ENCODE data around the gene IGFALS. TPM values are rescaled to one million over a fixed set of nuclear protein-coding genes. Genes with fewer than 3 reads are reported as not detected.

IGFALS gene
- total RNA-seq, 1 donor from 2014 or later = not detected

- H3K9me3 ChIP-seq = no peaks in the 10 kb centered on the region
- no peak overlapping the region for H3K4me3 ChIP-seq
- DNase-seq (ENCODE audit: extremely low spot score in 2 of 2) = no peak
- no peak overlapping the region for H3K27ac ChIP-seq
- H3K27me3 ChIP-seq = no peaks in the 10 kb centered on the region
- intact Hi-C loops (cut with DNase I) = no loop called here
- H3K36me3 ChIP-seq = peaks cover 0 to 58% of the 10 kb centered on the region in 2 donors
- no peaks in the 10 kb centered on the region for H3K4me1 ChIP-seq
- TF ChIP-seq POLR2AphosphoS5 (IDR thresholded peaks at IDR 0.05; ENCODE audit: insufficient read depth in 1 of 2, low read depth in 1 of 2) (no peak), CTCF (IDR thresholded peaks at IDR 0.05) (no peak), POLR2A (IDR thresholded peaks at IDR 0.05) (no peak)
Observed at GRCh38 chr16:1749152-1750117, 44.1 kb downstream of the IGFALS start.

- intact Hi-C loops (cut with DNase I) = no loop called here
- peaks cover 0 to 65% of the 10 kb centered on the region in 2 donors for H3K36me3 ChIP-seq
Observed at GRCh38 chr16:1747934-1748333, 45.6 kb downstream of the IGFALS start.

GRCh38 chr16:1746693-1747195 lies 46.8 kb downstream of the IGFALS start:
- intact Hi-C loops (cut with DNase I) = no loop called here
- Histone ChIP-seq H3K36me3 (peaks cover 0 to 57% of the 10 kb centered on the region in 2 donors), H3K4me3 (no peak overlapping the region), H3K9me3 (no peaks in the 10 kb centered on the region), H3K4me1 (no peaks in the 10 kb centered on the region), H3K27me3 (no peaks in the 10 kb centered on the region), H3K27ac (no peak overlapping the region)
- no peak for DNase-seq (ENCODE audit: extremely low spot score in 2 of 2)
- TF ChIP-seq POLR2AphosphoS5 (IDR thresholded peaks at IDR 0.05; ENCODE audit: insufficient read depth in 1 of 2, low read depth in 1 of 2) = no peak
- TF ChIP-seq CTCF (IDR thresholded peaks at IDR 0.05) = no peak
- TF ChIP-seq POLR2A (IDR thresholded peaks at IDR 0.05) = no peak

More at GRCh38 chr16:1747934-1748333, 45.6 kb downstream of the IGFALS start:
- no peaks in the 10 kb centered on the region for H3K27me3 ChIP-seq
- no peaks in the 10 kb centered on the region for H3K9me3 ChIP-seq
- no peak overlapping the region for H3K27ac ChIP-seq
- no peak for TF ChIP-seq POLR2A (IDR thresholded peaks at IDR 0.05)
- no peak for TF ChIP-seq POLR2AphosphoS5 (IDR thresholded peaks at IDR 0.05; ENCODE audit: insufficient read depth in 1 of 2, low read depth in 1 of 2)
- no peak for TF ChIP-seq CTCF (IDR thresholded peaks at IDR 0.05)
- H3K4me3 ChIP-seq = no peak overlapping the region
- no peak for DNase-seq (ENCODE audit: extremely low spot score in 2 of 2)
- no peaks in the 10 kb centered on the region for H3K4me1 ChIP-seq

- Histone ChIP-seq H3K4me3 (no peak overlapping the region), H3K27ac (no peak overlapping the region), H3K36me3 (peaks cover 0 to 50% of the 10 kb centered on the region in 2 donors), H3K27me3 (no peaks in the 10 kb centered on the region), H3K9me3 (no peaks in the 10 kb centered on the region), H3K4me1 (no peaks in the 10 kb centered on the region)
- intact Hi-C loops (cut with DNase I) = no loop called here
- TF ChIP-seq POLR2AphosphoS5 (IDR thresholded peaks at IDR 0.05; ENCODE audit: insufficient read depth in 1 of 2, low read depth in 1 of 2) (no peak), POLR2A (IDR thresholded peaks at IDR 0.05) (no peak), CTCF (IDR thresholded peaks at IDR 0.05) (no peak)
- DNase-seq (ENCODE audit: extremely low spot score in 2 of 2) = no peak
Observed at GRCh38 chr16:1745900-1746692, 47.4 kb downstream of the IGFALS start.

Data from vagina (tissue), 2 donors.